Fibroblast of villous mesenchyme (primary cell): ENCODE measurements around the gene ADA. TPM values are rescaled to one million over a fixed set of nuclear protein-coding genes. Genes with fewer than 3 reads are reported as not detected.
"Not testable (repeated sequence)": the region's sequence is repeated elsewhere in the genome, so short reads cannot be mapped to it uniquely, and the experiment has no call there.

Experiments
- DNase-seq: peaks from one replicate; pipeline ENCODE4 v3.0.0-alpha.2; 2010; ENCODE audit warnings: low read depth
- H3K4me3 ChIP-seq: 2 replicates; pipeline ENCODE4 v1.5.1; 2011; ENCODE audit warnings: low read depth, mild to moderate bottlenecking, low read length
- total RNA-seq: library from RNA; depleted of rRNA; stranded (reverse); fragments of >200 nt; gene quantifications from 2 replicates; pipeline ENCODE4 v1.2.3, GENCODE V29; 2012
- TF ChIP-seq, protein P1 (sequence below): IDR thresholded peaks from 2 replicates; pipeline ENCODE4 v1.5.1; 2012; ENCODE audit warnings: low read depth, mild to moderate bottlenecking, low read length; ENCODE audit not compliant: insufficient read depth

ADA gene
- total RNA-seq, 1 donor, result 10.4 TPM

GRCh38 chr20:44590980-44591778, 60.3 kb downstream of the ADA start:
- DNase-seq, result no peak
- TF ChIP-seq, protein P1, sequence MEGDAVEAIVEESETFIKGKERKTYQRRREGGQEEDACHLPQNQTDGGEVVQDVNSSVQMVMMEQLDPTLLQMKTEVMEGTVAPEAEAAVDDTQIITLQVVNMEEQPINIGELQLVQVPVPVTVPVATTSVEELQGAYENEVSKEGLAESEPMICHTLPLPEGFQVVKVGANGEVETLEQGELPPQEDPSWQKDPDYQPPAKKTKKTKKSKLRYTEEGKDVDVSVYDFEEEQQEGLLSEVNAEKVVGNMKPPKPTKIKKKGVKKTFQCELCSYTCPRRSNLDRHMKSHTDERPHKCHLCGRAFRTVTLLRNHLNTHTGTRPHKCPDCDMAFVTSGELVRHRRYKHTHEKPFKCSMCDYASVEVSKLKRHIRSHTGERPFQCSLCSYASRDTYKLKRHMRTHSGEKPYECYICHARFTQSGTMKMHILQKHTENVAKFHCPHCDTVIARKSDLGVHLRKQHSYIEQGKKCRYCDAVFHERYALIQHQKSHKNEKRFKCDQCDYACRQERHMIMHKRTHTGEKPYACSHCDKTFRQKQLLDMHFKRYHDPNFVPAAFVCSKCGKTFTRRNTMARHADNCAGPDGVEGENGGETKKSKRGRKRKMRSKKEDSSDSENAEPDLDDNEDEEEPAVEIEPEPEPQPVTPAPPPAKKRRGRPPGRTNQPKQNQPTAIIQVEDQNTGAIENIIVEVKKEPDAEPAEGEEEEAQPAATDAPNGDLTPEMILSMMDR, result no peak
- H3K4me3 ChIP-seq, result no peak overlapping the region

DNA sequence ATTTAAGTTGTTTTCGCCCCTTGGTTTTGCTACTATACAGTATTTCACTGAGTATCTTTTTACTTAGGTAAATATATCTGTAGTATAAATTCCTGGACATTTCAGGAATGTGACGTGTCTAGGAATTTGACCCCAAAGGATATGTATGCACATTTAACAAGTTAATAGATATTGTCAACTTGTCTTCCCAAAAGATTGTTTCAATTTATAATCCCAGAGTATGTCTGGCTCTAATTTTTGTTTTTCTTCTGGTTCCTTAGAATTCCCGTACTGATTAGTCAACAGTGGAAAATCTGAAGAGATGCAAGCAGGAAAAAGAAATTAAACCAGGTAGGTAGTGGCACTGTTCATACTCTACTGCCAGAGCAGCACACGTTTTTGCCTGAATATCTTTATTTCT, 62.0 kb downstream of the ADA start:
- no peak for DNase-seq
- TF ChIP-seq, protein P1, result no peak
- no peak overlapping the region for H3K4me3 ChIP-seq

GRCh38 chr20:44588321-44588720, 63.2 kb downstream of the ADA start:
- DNase-seq, H3K4me3 ChIP-seq: not testable (repeated sequence)

DNA sequence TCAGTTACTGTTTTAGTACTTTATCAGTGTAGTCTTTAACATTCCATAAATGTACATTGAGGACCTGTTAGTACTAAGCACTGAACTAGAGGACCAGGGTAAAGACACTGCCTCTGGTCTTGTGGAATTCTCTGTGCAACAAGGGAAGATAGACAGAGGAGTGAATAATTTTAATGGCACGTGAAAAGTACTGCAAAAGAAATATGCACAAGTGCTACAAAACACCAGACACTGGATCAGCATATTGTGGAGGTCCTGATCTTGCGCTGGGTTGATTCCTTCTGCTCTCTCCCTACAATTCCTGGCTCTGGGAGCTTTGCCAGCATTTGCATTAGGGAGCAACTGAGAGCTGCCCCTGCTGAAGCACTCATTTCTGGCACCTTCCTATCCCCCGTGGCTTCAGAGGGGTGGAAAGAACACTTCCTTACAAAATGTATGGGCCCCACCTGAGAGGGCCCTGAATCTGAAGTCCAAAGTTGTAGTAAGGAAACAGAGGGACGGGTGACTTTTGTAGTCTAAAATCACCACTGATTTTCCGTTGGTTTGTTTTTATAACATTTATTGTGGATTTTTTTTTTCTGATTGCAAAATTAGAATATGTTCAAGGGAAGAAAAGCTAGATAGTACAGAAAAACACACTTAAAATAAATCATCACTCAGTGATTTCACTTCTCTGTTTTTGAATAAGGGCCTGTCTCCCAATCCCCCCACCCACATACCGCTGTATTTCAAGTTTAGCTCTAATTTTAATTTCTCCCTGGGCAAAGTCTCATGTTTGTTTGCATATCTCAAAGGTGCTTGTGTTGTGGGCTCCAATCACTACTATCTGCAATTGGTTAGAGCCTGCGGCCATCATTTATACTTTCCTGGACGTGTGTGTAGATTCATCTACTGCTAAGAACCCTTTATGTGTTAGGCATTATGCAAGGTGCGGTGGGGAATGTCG, 64.2 kb downstream of the ADA start:
- DNase-seq, result peak; percentile 42
- no peak overlapping the region for H3K4me3 ChIP-seq
- TF ChIP-seq, protein P1, result no peak

GRCh38 chr20:44586289-44586911, 65.1 kb downstream of the ADA start:
- no peak for DNase-seq
- H3K4me3 ChIP-seq, result no peak overlapping the region

GRCh38 chr20:44585057-44585963, 66.2 kb downstream of the ADA start:
- TF ChIP-seq, protein P1, result no peak
- peak overlapping the region; percentile 76 for H3K4me3 ChIP-seq
- no peak for DNase-seq

More at GRCh38 chr20:44586289-44586911, 65.1 kb downstream of the ADA start:
- TF ChIP-seq, protein P1, result no peak
